ENCODE measurements around the gene LEUTX. TPM values are rescaled to one million over a fixed set of nuclear protein-coding genes. Genes with fewer than 3 reads are reported as not detected.

LEUTX gene
- total and polyA plus RNA-seq, 2 donors, result not detected

- Histone ChIP-seq H3K36me3 (ENCODE audit: insufficient read depth) (peaks cover 10% of the 10 kb centered on the region), H3K27ac (ENCODE audit: low read depth) (no peak overlapping the region), H3K4me3 (ENCODE audit: low read depth, low read length) (no peak overlapping the region)
Measured at GRCh38 chr19:39830847-39831246, 52.2 kb downstream of the LEUTX start.

GRCh38 chr19:39831679-39832078, 53.0 kb downstream of the LEUTX start:
- H3K4me1 ChIP-seq (ENCODE audit: insufficient read depth), result peaks cover 3% of the 10 kb centered on the region
- no peak overlapping the region for H3K27ac ChIP-seq (ENCODE audit: low read depth)
- 91% methylated on average over 16 of the region's 16 CpGs for WGBS
- no peak for DNase-seq (ENCODE audit: extremely low spot score)
- H3K36me3 ChIP-seq (ENCODE audit: insufficient read depth), result peaks cover 7% of the 10 kb centered on the region
- H3K4me3 ChIP-seq (ENCODE audit: low read depth, low read length), result no peak overlapping the region

More at GRCh38 chr19:39830847-39831246, 52.2 kb downstream of the LEUTX start:
- DNase-seq (ENCODE audit: extremely low spot score), result no peak
- peaks cover 3% of the 10 kb centered on the region for H3K4me1 ChIP-seq (ENCODE audit: insufficient read depth)

GRCh38 chr19:39832341-39833083, 53.9 kb downstream of the LEUTX start:
- 70% methylated on average over 5 of the region's 5 CpGs for WGBS
- peak overlapping the region; percentile 74 for H3K4me3 ChIP-seq (ENCODE audit: low read depth, low read length)
- H3K4me1 ChIP-seq (ENCODE audit: insufficient read depth), result peaks cover 3% of the 10 kb centered on the region
- no peak for DNase-seq (ENCODE audit: extremely low spot score)
- H3K27ac ChIP-seq (ENCODE audit: low read depth), result no peak overlapping the region
- peaks cover 8% of the 10 kb centered on the region for H3K36me3 ChIP-seq (ENCODE audit: insufficient read depth)

GRCh38 chr19:39833160-39833463, 54.5 kb downstream of the LEUTX start:
- no peak for DNase-seq (ENCODE audit: extremely low spot score)
- Histone ChIP-seq H3K4me1 (ENCODE audit: insufficient read depth) (peaks cover 3% of the 10 kb centered on the region), H3K36me3 (ENCODE audit: insufficient read depth) (peaks cover 8% of the 10 kb centered on the region), H3K27ac (ENCODE audit: low read depth) (peak overlapping the region; percentile 72), H3K4me3 (ENCODE audit: low read depth, low read length) (peak overlapping the region; percentile 74)
- WGBS, result 2% methylated on average over 24 of the region's 24 CpGs

- peak; percentile 96 for DNase-seq (ENCODE audit: extremely low spot score)
- Histone ChIP-seq H3K4me1 (ENCODE audit: insufficient read depth) (peaks cover 3% of the 10 kb centered on the region), H3K27ac (ENCODE audit: low read depth) (peak within 1 kb of the TSS; percentile 72), H3K36me3 (ENCODE audit: insufficient read depth) (peaks cover 8% of the 10 kb centered on the region), H3K4me3 (ENCODE audit: low read depth, low read length) (peak within 1 kb of the TSS; percentile 74)
- under 1% methylated on average over 59 of the region's 59 CpGs for WGBS
Measured at GRCh38 chr19:39833464-39834286, 55.0 kb downstream of the LEUTX start, which contains the start of gene DYRK1B. Gene DYRK1B, minus strand, starts transcription at chr19:39834162. Its CDS starts 2,295 bp downstream, at chr19:39831867.

GRCh38 chr19:39834287-39834841, 55.7 kb downstream of the LEUTX start:
- 42% methylated on average over 19 of the region's 19 CpGs for WGBS
- peaks cover 8% of the 10 kb centered on the region for H3K36me3 ChIP-seq (ENCODE audit: insufficient read depth)
- H3K4me3 ChIP-seq (ENCODE audit: low read depth, low read length), result no peak overlapping the region
- peak overlapping the region; percentile 53 for H3K27ac ChIP-seq (ENCODE audit: low read depth)
- peaks cover 3% of the 10 kb centered on the region for H3K4me1 ChIP-seq (ENCODE audit: insufficient read depth)
- DNase-seq (ENCODE audit: extremely low spot score), result no peak

Small RNAs within 50 kb of the gene (small RNA-seq; reads per million reads assigned to genes)
- gene MIR6719, result not detected

Other genes with a start within 250 kb of the LEUTX start
- gene EID2B, start 246.0 kb upstream of the LEUTX start, total RNA-seq, result 5.3 TPM
- 6.9 TPM for gene EID2B, start 246.0 kb upstream of the LEUTX start, polyA plus RNA-seq
- 10.9 TPM for gene EID2, start 238.7 kb upstream of the LEUTX start, total RNA-seq
- gene EID2, start 238.7 kb upstream of the LEUTX start, polyA plus RNA-seq, result 13.8 TPM
- not detected for gene LGALS13, start 176.3 kb upstream of the LEUTX start, total RNA-seq
- gene LGALS13, start 176.3 kb upstream of the LEUTX start, polyA plus RNA-seq, result not detected
- not detected for gene LGALS16, start 122.9 kb upstream of the LEUTX start, total RNA-seq
- gene LGALS16, start 122.9 kb upstream of the LEUTX start, polyA plus RNA-seq, result not detected
- gene LGALS14, start 74.4 kb upstream of the LEUTX start, total RNA-seq, result not detected
- not detected for gene LGALS14, start 74.4 kb upstream of the LEUTX start, polyA plus RNA-seq
- gene CLC, start 40.8 kb upstream of the LEUTX start, total RNA-seq, result 0.90 TPM
- not detected for gene CLC, start 40.8 kb upstream of the LEUTX start, polyA plus RNA-seq
- gene DYRK1B, start 55.3 kb downstream of the LEUTX start, total RNA-seq, result 12.6 TPM
- gene DYRK1B, start 55.3 kb downstream of the LEUTX start, polyA plus RNA-seq, result 17.2 TPM
- gene FBL, start 67.5 kb downstream of the LEUTX start, total RNA-seq, result 146 TPM
- gene FBL, start 67.5 kb downstream of the LEUTX start, polyA plus RNA-seq, result 281 TPM
- 7.7 TPM for gene FCGBP, start 155.8 kb downstream of the LEUTX start, total RNA-seq
- gene FCGBP, start 155.8 kb downstream of the LEUTX start, polyA plus RNA-seq, result 9.4 TPM
- 45.2 TPM for gene PSMC4, start 192.3 kb downstream of the LEUTX start, total RNA-seq
- gene PSMC4, start 192.3 kb downstream of the LEUTX start, polyA plus RNA-seq, result 81.4 TPM
- 23.4 TPM for gene ZNF546, start 218.2 kb downstream of the LEUTX start, total RNA-seq
- gene ZNF546, start 218.2 kb downstream of the LEUTX start, polyA plus RNA-seq, result 2.3 TPM

Data from urinary bladder (tissue), 4 donors.